AG04450 (cell line): ENCODE measurements around the gene ABHD6. TPM values are rescaled to one million over a fixed set of nuclear protein-coding genes. Genes with fewer than 3 reads are reported as not detected.
"Not testable (repeated sequence)": the region's sequence is repeated elsewhere in the genome, so short reads cannot be mapped to it uniquely, and the experiment has no call there.

Experiments used
- CTCF ChIA-PET: fragments of 300-600, 350-600 bp; formaldehyde crosslinking; extraction: SDS; loops from one replicate; lab custom pipeline; 2022; ENCODE audit warnings: antibody characterized with exemption, inconsistent platforms; lab: Charles Lee
- POLR2A ChIA-PET: fragments of 350-600 bp; formaldehyde crosslinking; extraction: SDS; loops from one replicate; lab custom pipeline; 2021; ENCODE audit warnings: antibody characterized with exemption, inconsistent platforms; lab: Yijun Ruan, JAX
- DNase-seq: peaks from one replicate; pipeline ENCODE4 v3.0.0-alpha.2; 2011; ENCODE audit warnings: low read depth, low spot score
- H3K27ac ChIP-seq: one replicate; pipeline ENCODE4 v1.5.1; 2012; ENCODE audit warnings: low read depth, low read length, control low read depth
- H3K27me3 ChIP-seq: one replicate; pipeline ENCODE4 v1.6.0; 2012; ENCODE audit warnings: low read length; ENCODE audit not compliant: control insufficient read depth, insufficient read depth
- H3K4me3 ChIP-seq: 2 replicates; pipeline ENCODE4 v1.5.1; 2011; ENCODE audit warnings: mild to moderate bottlenecking, low read depth, low read length, control low read depth
- H3K9me3 ChIP-seq: 2 replicates; pipeline ENCODE4 v1.5.1; 2012; ENCODE audit warnings: low read length; ENCODE audit not compliant: control insufficient read depth, insufficient read depth
- polyA plus RNA-seq: library from polyadenylated mRNA; depleted of rRNA; stranded (reverse); fragments of >200 nt; gene quantifications from 2 replicates; pipeline ENCODE4 v1.2.3, GENCODE V29; 2011
- TF ChIP-seq, protein P1 (sequence below): IDR thresholded peaks from 2 replicates; pipeline ENCODE4 v1.5.1; 2011; ENCODE audit warnings: low read depth, low read length, control low read depth, inconsistent platforms

Gene ABHD6
- polyA plus RNA-seq, 1 experiment = 8.4 TPM

GRCh38 chr3:58334506-58334884, 96.9 kb downstream of the ABHD6 start:
- Histone ChIP-seq H3K9me3 (no peaks in the 10 kb centered on the region; the same call in 1 of the 2 replicates), H3K27ac (peak overlapping the region; percentile 96), H3K27me3 (no peaks in the 10 kb centered on the region), H3K4me3 (peak overlapping the region; percentile 84)
- DNase-seq = no peak
- ChIA-PET CTCF (interaction anchor here (0.6 to 2.0 kb wide), 7 partner anchors 8 to 296 kb away, joined by 3 to 7 read pairs (median 4); no protein-coding TSS in a partner anchor), POLR2A (interaction anchor here (0.6 to 3.3 kb wide), 8 partner anchors 8 to 79 kb away, joined by 3 to 22 read pairs (median 4); no protein-coding TSS in a partner anchor)
- TF ChIP-seq, protein P1, sequence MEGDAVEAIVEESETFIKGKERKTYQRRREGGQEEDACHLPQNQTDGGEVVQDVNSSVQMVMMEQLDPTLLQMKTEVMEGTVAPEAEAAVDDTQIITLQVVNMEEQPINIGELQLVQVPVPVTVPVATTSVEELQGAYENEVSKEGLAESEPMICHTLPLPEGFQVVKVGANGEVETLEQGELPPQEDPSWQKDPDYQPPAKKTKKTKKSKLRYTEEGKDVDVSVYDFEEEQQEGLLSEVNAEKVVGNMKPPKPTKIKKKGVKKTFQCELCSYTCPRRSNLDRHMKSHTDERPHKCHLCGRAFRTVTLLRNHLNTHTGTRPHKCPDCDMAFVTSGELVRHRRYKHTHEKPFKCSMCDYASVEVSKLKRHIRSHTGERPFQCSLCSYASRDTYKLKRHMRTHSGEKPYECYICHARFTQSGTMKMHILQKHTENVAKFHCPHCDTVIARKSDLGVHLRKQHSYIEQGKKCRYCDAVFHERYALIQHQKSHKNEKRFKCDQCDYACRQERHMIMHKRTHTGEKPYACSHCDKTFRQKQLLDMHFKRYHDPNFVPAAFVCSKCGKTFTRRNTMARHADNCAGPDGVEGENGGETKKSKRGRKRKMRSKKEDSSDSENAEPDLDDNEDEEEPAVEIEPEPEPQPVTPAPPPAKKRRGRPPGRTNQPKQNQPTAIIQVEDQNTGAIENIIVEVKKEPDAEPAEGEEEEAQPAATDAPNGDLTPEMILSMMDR = no peak

DNA sequence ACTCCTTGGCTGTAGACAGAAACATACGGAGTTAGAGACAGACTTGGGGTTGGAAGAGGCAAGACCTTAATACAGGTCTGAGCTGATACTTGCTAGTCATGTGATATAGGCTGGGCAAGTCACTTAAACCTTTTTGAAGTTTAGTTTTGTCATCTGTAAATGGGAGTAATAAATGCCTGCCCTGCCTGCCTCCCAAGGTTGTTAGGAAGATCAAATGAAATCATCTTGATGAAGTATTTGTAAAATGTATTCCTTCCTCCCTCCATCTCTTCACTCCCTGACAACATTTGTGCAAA, 98.0 kb downstream of the ABHD6 start:
- CTCF ChIA-PET = interaction anchor here (1.0 to 2.4 kb wide), 7 partner anchors 10 to 168 kb away, joined by 3 to 13 read pairs (median 4); partner anchors contain the start of genes HTD2 and RPP14
- Histone ChIP-seq H3K27me3 (no peaks in the 10 kb centered on the region), H3K4me3 (peak overlapping the region; percentile 84), H3K27ac (peak overlapping the region; percentile 96), H3K9me3 (no peaks in the 10 kb centered on the region; the same call in 1 of the 2 replicates)
- POLR2A ChIA-PET = interaction anchor here (0.7 to 3.3 kb wide), 5 partner anchors 11 to 156 kb away, joined by 3 to 22 read pairs (median 6); no protein-coding TSS in a partner anchor
- DNase-seq = no peak
- TF ChIP-seq, protein P1 = no peak

GRCh38 chr3:58336135-58336882, 98.7 kb downstream of the ABHD6 start:
- CTCF ChIA-PET = interaction anchor here (1.6 to 2.4 kb wide), 4 partner anchors 10 to 30 kb away, joined by 3 to 13 read pairs (median 6); partner anchors contain the start of genes HTD2 and RPP14

DNA sequence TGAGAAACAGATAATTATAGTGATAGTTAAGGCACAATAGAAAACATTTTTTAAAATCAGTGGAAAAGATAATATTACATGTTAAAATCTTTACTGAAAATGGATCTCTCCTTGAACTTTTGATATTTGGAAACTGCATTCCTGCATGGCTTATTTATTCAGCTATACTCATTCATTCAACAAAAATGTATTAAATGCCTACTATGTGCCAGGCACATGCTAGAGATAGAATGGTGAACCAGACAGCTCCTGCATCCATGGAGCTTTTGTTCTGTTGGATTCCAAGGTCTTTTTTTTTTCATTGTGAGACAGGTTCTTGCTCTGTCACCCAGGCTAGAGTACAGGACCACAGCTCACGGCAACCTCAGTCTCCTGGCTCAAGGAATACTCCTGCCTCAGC, 99.6 kb downstream of the ABHD6 start:
- no peak for DNase-seq
- Histone ChIP-seq H3K27ac (no peak overlapping the region), H3K4me3 (no peak overlapping the region), H3K27me3 (no peaks in the 10 kb centered on the region), H3K9me3 (no peaks in the 10 kb centered on the region; the same call in 1 of the 2 replicates)
- TF ChIP-seq, protein P1 = no peak
- ChIA-PET CTCF (interaction anchor here (1.1 to 2.4 kb wide), 2 partner anchors 30 to 78 kb away, joined by 3 to 13 read pairs; partner anchors contain the start of genes HTD2 and RPP14), POLR2A (interaction anchor here (1.0 to 1.2 kb wide), 2 partner anchors 50 to 52 kb away, joined by 3 to 4 read pairs; no protein-coding TSS in a partner anchor)

More at GRCh38 chr3:58336135-58336882, 98.7 kb downstream of the ABHD6 start:
- Histone ChIP-seq H3K4me3 (no peak overlapping the region), H3K27me3 (no peaks in the 10 kb centered on the region), H3K9me3 (no peaks in the 10 kb centered on the region; the same call in 1 of the 2 replicates), H3K27ac (peak overlapping the region; percentile 12)
- DNase-seq = no peak
- TF ChIP-seq, protein P1 = no peak
- POLR2A ChIA-PET = interaction anchor here (0.6 to 3.3 kb wide), 5 partner anchors 48 to 159 kb away, joined by 3 to 22 read pairs (median 4); no protein-coding TSS in a partner anchor

GRCh38 chr3:58339146-58339545, 101.6 kb downstream of the ABHD6 start:
- CTCF ChIA-PET = interaction anchor here (1.0 kb wide), 1 partner anchor 33 kb away, joined by 3 read pairs; the partner anchor contains the start of genes HTD2 and RPP14
- not testable (repeated sequence) for H3K27ac ChIP-seq, H3K27me3 ChIP-seq, H3K9me3 ChIP-seq, H3K4me3 ChIP-seq, DNase-seq
- POLR2A ChIA-PET = interaction anchor here (0.7 kb wide), 1 partner anchor 42 kb away, joined by 6 read pairs; no protein-coding TSS in a partner anchor
